Type B pancreatic cell (in vitro differentiated cells): ENCODE results near the gene TMPRSS11A. TPM values are rescaled to one million over a fixed set of nuclear protein-coding genes. Genes with fewer than 3 reads are reported as not detected.

Experiments
- DNase-seq: peaks from one replicate; pipeline ENCODE4 v3.0.0; 2021; ENCODE audit warnings: mixed read lengths; ENCODE audit not compliant: unreplicated experiment; ENCODE audit errors: extremely low spot score
- H3K27ac Mint-ChIP-seq: 2 replicates; pipeline ENCODE4 v1.8.0; 2021; ENCODE audit warnings: mild to moderate bottlenecking, mixed read lengths
- H3K27me3 Mint-ChIP-seq: 2 replicates; pipeline ENCODE4 v1.8.0; 2021; ENCODE audit warnings: mixed read lengths
- H3K36me3 Mint-ChIP-seq: 2 replicates; pipeline ENCODE4 v1.8.0; 2021; ENCODE audit warnings: mixed read lengths
- H3K4me1 Mint-ChIP-seq: one replicate; pipeline ENCODE4 v1.8.0; 2021; ENCODE audit warnings: mixed read lengths; ENCODE audit not compliant: unreplicated experiment
- H3K4me3 Mint-ChIP-seq: 2 replicates; pipeline ENCODE4 v1.8.0; 2021; ENCODE audit warnings: mild to moderate bottlenecking, mixed read lengths
- H3K9me3 Mint-ChIP-seq: 2 replicates; pipeline ENCODE4 v1.8.0; 2021; ENCODE audit warnings: mixed read lengths
- CTCF ChIP-seq: fragments of 200-600 bp; sonication (generic); conservative IDR thresholded peaks from 2 replicates; pipeline ENCODE4 v1.5.0; 2021; ENCODE audit warnings: antibody characterized with exemption, mild to moderate bottlenecking
- total RNA-seq: library from RNA; stranded (reverse); gene quantifications from 2 replicates; pipeline ENCODE4 v1.2.1, GENCODE V29; 2021; ENCODE audit warnings: low replicate concordance

Gene TMPRSS11A
- total RNA-seq, 1 donor from 2014 or later = 0.43 TPM

- H3K27me3 Mint-ChIP-seq = peaks cover 2% of the 10 kb centered on the region
- no peaks in the 10 kb centered on the region for H3K36me3 Mint-ChIP-seq
- peak; percentile 82 for TF ChIP-seq CTCF
- DNase-seq = no peak
- H3K4me3 Mint-ChIP-seq = no peak overlapping the region
- no peaks in the 10 kb centered on the region for H3K4me1 Mint-ChIP-seq
- H3K27ac Mint-ChIP-seq = no peak overlapping the region
- H3K9me3 Mint-ChIP-seq = no peaks in the 10 kb centered on the region
Measured at GRCh38 chr4:67909905-67910584, 53.2 kb downstream of the TMPRSS11A start.

DNA sequence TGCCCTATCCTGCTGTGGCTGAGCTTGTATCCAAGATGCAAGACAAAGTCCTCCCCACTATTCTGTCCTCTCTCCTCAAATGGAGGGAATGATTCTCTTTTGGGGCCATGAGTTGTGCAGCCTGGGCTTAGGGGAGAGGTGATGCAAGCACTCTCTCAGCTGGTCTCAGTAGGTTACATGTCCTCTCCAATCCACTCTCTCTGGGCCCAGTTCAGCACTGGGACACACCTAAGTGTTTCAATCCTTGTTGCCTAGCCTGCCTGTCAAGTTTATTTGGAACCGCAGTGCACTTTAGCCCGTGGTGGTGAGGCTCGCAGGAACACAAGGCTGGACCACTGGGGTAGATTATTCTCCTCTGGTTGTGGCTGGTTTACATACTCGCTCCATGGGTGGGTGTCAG is 55.6 kb downstream of the TMPRSS11A start:
- TF ChIP-seq CTCF = no peak
- Mint-ChIP-seq H3K36me3 (no peaks in the 10 kb centered on the region), H3K4me1 (no peaks in the 10 kb centered on the region), H3K9me3 (peaks cover 10% of the 10 kb centered on the region), H3K4me3 (no peak overlapping the region), H3K27me3 (peaks cover 2% of the 10 kb centered on the region), H3K27ac (no peak overlapping the region)
- no peak for DNase-seq

GRCh38 chr4:67899096-67899495 is 64.2 kb downstream of the TMPRSS11A start:
- peaks cover 10% of the 10 kb centered on the region for H3K9me3 Mint-ChIP-seq
- H3K4me1 Mint-ChIP-seq = no peaks in the 10 kb centered on the region
- H3K27ac Mint-ChIP-seq = no peak overlapping the region
- no peaks in the 10 kb centered on the region for H3K27me3 Mint-ChIP-seq
- DNase-seq = no peak
- no peaks in the 10 kb centered on the region for H3K36me3 Mint-ChIP-seq
- no peak for TF ChIP-seq CTCF
- no peak overlapping the region for H3K4me3 Mint-ChIP-seq

DNA sequence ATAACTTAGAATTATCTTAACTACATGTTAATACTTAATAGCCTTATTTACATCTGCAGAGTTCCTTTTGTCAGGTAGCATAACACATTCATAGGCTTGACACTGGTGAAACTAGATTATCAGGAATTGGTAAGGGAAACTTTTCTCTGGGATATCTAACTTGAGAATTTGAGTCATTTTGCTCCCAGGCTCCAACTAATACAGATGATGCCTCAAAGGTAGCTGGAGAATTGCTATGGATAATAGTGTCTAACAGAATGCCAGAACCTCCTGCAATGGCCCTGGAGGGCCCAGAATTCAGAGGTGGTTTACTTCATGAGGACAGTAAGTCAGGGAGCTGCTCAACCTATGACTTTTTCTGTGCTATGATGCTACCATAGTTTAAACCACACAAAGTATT is 65.6 kb downstream of the TMPRSS11A start:
- no peak overlapping the region for H3K4me3 Mint-ChIP-seq
- no peak overlapping the region for H3K27ac Mint-ChIP-seq
- H3K36me3 Mint-ChIP-seq = no peaks in the 10 kb centered on the region
- no peaks in the 10 kb centered on the region for H3K27me3 Mint-ChIP-seq
- DNase-seq = no peak
- no peaks in the 10 kb centered on the region for H3K9me3 Mint-ChIP-seq
- TF ChIP-seq CTCF = no peak
- H3K4me1 Mint-ChIP-seq = no peaks in the 10 kb centered on the region

GRCh38 chr4:67896421-67897065 is 66.8 kb downstream of the TMPRSS11A start:
- Mint-ChIP-seq H3K36me3 (no peaks in the 10 kb centered on the region), H3K4me1 (no peaks in the 10 kb centered on the region), H3K27me3 (no peaks in the 10 kb centered on the region), H3K4me3 (no peak overlapping the region), H3K27ac (no peak overlapping the region), H3K9me3 (no peaks in the 10 kb centered on the region)
- no peak for TF ChIP-seq CTCF
- DNase-seq = no peak
